Measurements from ENCODE around the gene DPP10.

The DPP10 gene

GRCh38 chr2:115757286-115757685 lies 1314.8 kb downstream of the DPP10 start:
- H3K27ac Mint-ChIP-seq = no peak overlapping the region
- H3K36me3 Mint-ChIP-seq (ENCODE audit: low read depth) = no peaks in the 10 kb centered on the region
- H3K9me3 Mint-ChIP-seq = peaks cover 36% of the 10 kb centered on the region
- H3K27me3 Mint-ChIP-seq (ENCODE audit: low read depth) = no peaks in the 10 kb centered on the region
- no peaks in the 10 kb centered on the region for H3K4me1 Mint-ChIP-seq (ENCODE audit: low read depth)
- DNase-seq (ENCODE audit: low spot score) = no peak
- H3K4me3 Mint-ChIP-seq = no peak overlapping the region

GRCh38 chr2:115763601-115764000 lies 1321.2 kb downstream of the DPP10 start:
- Mint-ChIP-seq H3K27me3 (ENCODE audit: low read depth) (no peaks in the 10 kb centered on the region), H3K27ac (no peak overlapping the region), H3K4me1 (ENCODE audit: low read depth) (no peaks in the 10 kb centered on the region), H3K4me3 (no peak overlapping the region), H3K9me3 (peaks cover 34% of the 10 kb centered on the region), H3K36me3 (ENCODE audit: low read depth) (no peaks in the 10 kb centered on the region)
- DNase-seq (ENCODE audit: low spot score) = no peak

GRCh38 chr2:115771516-115771915 lies 1329.1 kb downstream of the DPP10 start:
- H3K27me3 Mint-ChIP-seq (ENCODE audit: low read depth) = no peaks in the 10 kb centered on the region
- H3K9me3 Mint-ChIP-seq = peaks cover 12% of the 10 kb centered on the region
- H3K4me1 Mint-ChIP-seq (ENCODE audit: low read depth) = no peaks in the 10 kb centered on the region
- H3K4me3 Mint-ChIP-seq = no peak overlapping the region
- H3K27ac Mint-ChIP-seq = no peak overlapping the region
- DNase-seq (ENCODE audit: low spot score) = no peak
- H3K36me3 Mint-ChIP-seq (ENCODE audit: low read depth) = no peaks in the 10 kb centered on the region

- Mint-ChIP-seq H3K4me3 (no peak overlapping the region), H3K36me3 (ENCODE audit: low read depth) (no peaks in the 10 kb centered on the region)
- no peak for DNase-seq (ENCODE audit: low spot score)
Measured at GRCh38 chr2:115774361-115774760, 1331.9 kb downstream of the DPP10 start.

GRCh38 chr2:115779085-115779632 lies 1336.7 kb downstream of the DPP10 start:
- Mint-ChIP-seq H3K9me3 (peaks cover 32% of the 10 kb centered on the region), H3K27ac (no peak overlapping the region), H3K4me1 (ENCODE audit: low read depth) (no peaks in the 10 kb centered on the region), H3K4me3 (no peak overlapping the region), H3K27me3 (ENCODE audit: low read depth) (no peaks in the 10 kb centered on the region), H3K36me3 (ENCODE audit: low read depth) (no peaks in the 10 kb centered on the region)
- DNase-seq (ENCODE audit: low spot score) = no peak

More at GRCh38 chr2:115774361-115774760, 1331.9 kb downstream of the DPP10 start:
- no peak overlapping the region for H3K27ac Mint-ChIP-seq
- peaks cover 27% of the 10 kb centered on the region for H3K9me3 Mint-ChIP-seq
- no peaks in the 10 kb centered on the region for H3K27me3 Mint-ChIP-seq (ENCODE audit: low read depth)
- no peaks in the 10 kb centered on the region for H3K4me1 Mint-ChIP-seq (ENCODE audit: low read depth)

- Mint-ChIP-seq H3K27me3 (ENCODE audit: low read depth) (no peaks in the 10 kb centered on the region), H3K36me3 (ENCODE audit: low read depth) (no peaks in the 10 kb centered on the region), H3K27ac (no peak overlapping the region), H3K9me3 (peaks cover 48% of the 10 kb centered on the region), H3K4me3 (no peak overlapping the region), H3K4me1 (ENCODE audit: low read depth) (no peaks in the 10 kb centered on the region)
- no peak for DNase-seq (ENCODE audit: low spot score)
Measured at GRCh38 chr2:115782286-115782685, 1339.8 kb downstream of the DPP10 start.

GRCh38 chr2:115796078-115796477 lies 1353.6 kb downstream of the DPP10 start:
- no peak overlapping the region for H3K4me3 Mint-ChIP-seq
- no peaks in the 10 kb centered on the region for H3K4me1 Mint-ChIP-seq (ENCODE audit: low read depth)
- no peaks in the 10 kb centered on the region for H3K27me3 Mint-ChIP-seq (ENCODE audit: low read depth)
- no peaks in the 10 kb centered on the region for H3K36me3 Mint-ChIP-seq (ENCODE audit: low read depth)
- peaks cover 32% of the 10 kb centered on the region for H3K9me3 Mint-ChIP-seq
- no peak overlapping the region for H3K27ac Mint-ChIP-seq
- no peak for DNase-seq (ENCODE audit: low spot score)

GRCh38 chr2:115807276-115807675 lies 1364.8 kb downstream of the DPP10 start:
- H3K4me1 Mint-ChIP-seq (ENCODE audit: low read depth) = no peaks in the 10 kb centered on the region

GRCh38 chr2:115825912-115826311 lies 1383.5 kb downstream of the DPP10 start:
- Mint-ChIP-seq H3K27ac (no peak overlapping the region), H3K4me3 (no peak overlapping the region), H3K9me3 (peaks cover 19% of the 10 kb centered on the region), H3K4me1 (ENCODE audit: low read depth) (no peaks in the 10 kb centered on the region), H3K36me3 (ENCODE audit: low read depth) (no peaks in the 10 kb centered on the region), H3K27me3 (ENCODE audit: low read depth) (no peaks in the 10 kb centered on the region)
- no peak for DNase-seq (ENCODE audit: low spot score)

More at GRCh38 chr2:115807276-115807675, 1364.8 kb downstream of the DPP10 start:
- H3K9me3 Mint-ChIP-seq = peaks cover 46% of the 10 kb centered on the region
- no peak for DNase-seq (ENCODE audit: low spot score)
- H3K27me3 Mint-ChIP-seq (ENCODE audit: low read depth) = no peaks in the 10 kb centered on the region
- H3K36me3 Mint-ChIP-seq (ENCODE audit: low read depth) = no peaks in the 10 kb centered on the region
- H3K4me3 Mint-ChIP-seq = no peak overlapping the region
- no peak overlapping the region for H3K27ac Mint-ChIP-seq

GRCh38 chr2:115833196-115833595 lies 1390.8 kb downstream of the DPP10 start:
- H3K4me3 Mint-ChIP-seq = no peak overlapping the region
- no peaks in the 10 kb centered on the region for H3K36me3 Mint-ChIP-seq (ENCODE audit: low read depth)
- no peaks in the 10 kb centered on the region for H3K4me1 Mint-ChIP-seq (ENCODE audit: low read depth)
- no peak overlapping the region for H3K27ac Mint-ChIP-seq
- H3K27me3 Mint-ChIP-seq (ENCODE audit: low read depth) = no peaks in the 10 kb centered on the region
- peaks cover 9% of the 10 kb centered on the region for H3K9me3 Mint-ChIP-seq
- no peak for DNase-seq (ENCODE audit: low spot score)

GRCh38 chr2:115838539-115838938 lies 1396.1 kb downstream of the DPP10 start:
- Mint-ChIP-seq H3K4me1 (ENCODE audit: low read depth) (no peaks in the 10 kb centered on the region), H3K9me3 (peaks cover 10% of the 10 kb centered on the region), H3K4me3 (no peak overlapping the region), H3K36me3 (ENCODE audit: low read depth) (no peaks in the 10 kb centered on the region), H3K27ac (no peak overlapping the region), H3K27me3 (ENCODE audit: low read depth) (no peaks in the 10 kb centered on the region)
- DNase-seq (ENCODE audit: low spot score) = no peak

GRCh38 chr2:115842306-115842705 lies 1399.9 kb downstream of the DPP10 start:
- no peaks in the 10 kb centered on the region for H3K27me3 Mint-ChIP-seq (ENCODE audit: low read depth)
- no peaks in the 10 kb centered on the region for H3K4me1 Mint-ChIP-seq (ENCODE audit: low read depth)
- DNase-seq (ENCODE audit: low spot score) = no peak

GRCh38 chr2:115848192-115848591 lies 1405.8 kb downstream of the DPP10 start:
- Mint-ChIP-seq H3K27me3 (ENCODE audit: low read depth) (no peaks in the 10 kb centered on the region), H3K36me3 (ENCODE audit: low read depth) (no peaks in the 10 kb centered on the region), H3K4me3 (no peak overlapping the region), H3K9me3 (peaks cover 23% of the 10 kb centered on the region), H3K4me1 (ENCODE audit: low read depth) (no peaks in the 10 kb centered on the region), H3K27ac (no peak overlapping the region)
- DNase-seq (ENCODE audit: low spot score) = no peak

More at GRCh38 chr2:115842306-115842705, 1399.9 kb downstream of the DPP10 start:
- Mint-ChIP-seq H3K27ac (no peak overlapping the region), H3K9me3 (peaks cover 19% of the 10 kb centered on the region), H3K36me3 (ENCODE audit: low read depth) (no peaks in the 10 kb centered on the region), H3K4me3 (no peak overlapping the region)

- no peak for DNase-seq (ENCODE audit: low spot score)
- H3K4me1 Mint-ChIP-seq (ENCODE audit: low read depth) = no peaks in the 10 kb centered on the region
- no peaks in the 10 kb centered on the region for H3K36me3 Mint-ChIP-seq (ENCODE audit: low read depth)
- H3K27me3 Mint-ChIP-seq (ENCODE audit: low read depth) = no peaks in the 10 kb centered on the region
- H3K4me3 Mint-ChIP-seq = no peak overlapping the region
- H3K9me3 Mint-ChIP-seq = peaks cover 22% of the 10 kb centered on the region
- H3K27ac Mint-ChIP-seq = no peak overlapping the region
Measured at GRCh38 chr2:115867024-115867423, 1424.6 kb downstream of the DPP10 start.

- Mint-ChIP-seq H3K4me1 (ENCODE audit: low read depth) (no peaks in the 10 kb centered on the region), H3K27me3 (ENCODE audit: low read depth) (no peaks in the 10 kb centered on the region), H3K27ac (no peak overlapping the region), H3K9me3 (peaks cover 23% of the 10 kb centered on the region), H3K4me3 (no peak overlapping the region), H3K36me3 (ENCODE audit: low read depth) (no peaks in the 10 kb centered on the region)
- no peak for DNase-seq (ENCODE audit: low spot score)
Measured at GRCh38 chr2:115874427-115874826, 1432.0 kb downstream of the DPP10 start.

Measured in T-helper 2 cell treated with Interferon-gamma antibody and Interleukin-4, amounts not matched to agents 5 μg/mL and 100 μg/mL, for 36 hours (primary cell).